HG03521 (cell line): Measurements from ENCODE around the gene GSX2.

ENCODE experiments used
- ATAC-seq: cut with Tn5 transposase; IDR thresholded peaks from one replicate; pipeline ENCODE4 v1.9.1; 2021; ENCODE audit warnings: mild to moderate bottlenecking, moderate library complexity; ENCODE audit not compliant: unreplicated experiment

Gene GSX2

GRCh38 chr4:54076673-54077072 lies 23.3 kb upstream of the GSX2 start:
- ATAC-seq = no peak

- no peak for ATAC-seq
Measured at GRCh38 chr4:54077812-54078211, 22.2 kb upstream of the GSX2 start.

GRCh38 chr4:54082168-54082567 lies 17.8 kb upstream of the GSX2 start:
- no peak for ATAC-seq

DNA sequence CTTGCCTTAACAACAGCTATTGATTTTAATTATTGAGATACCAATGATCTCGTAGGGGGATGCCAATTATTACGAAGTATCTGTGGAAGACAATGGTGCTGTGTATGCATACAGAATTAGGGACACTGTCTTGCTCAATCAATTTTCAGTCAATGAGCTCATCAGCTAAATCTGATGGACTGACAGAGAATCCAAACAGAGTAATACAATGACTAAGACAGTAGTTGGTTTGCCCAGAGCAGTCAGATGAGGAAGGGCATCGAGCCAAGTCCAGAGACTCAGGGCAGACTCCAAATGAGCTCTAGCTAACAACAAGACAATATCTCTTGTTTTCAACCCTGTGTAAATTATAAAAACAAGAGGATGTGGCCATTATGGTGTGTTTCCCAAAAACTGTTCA lies 14.7 kb upstream of the GSX2 start:
- ATAC-seq = no peak

DNA sequence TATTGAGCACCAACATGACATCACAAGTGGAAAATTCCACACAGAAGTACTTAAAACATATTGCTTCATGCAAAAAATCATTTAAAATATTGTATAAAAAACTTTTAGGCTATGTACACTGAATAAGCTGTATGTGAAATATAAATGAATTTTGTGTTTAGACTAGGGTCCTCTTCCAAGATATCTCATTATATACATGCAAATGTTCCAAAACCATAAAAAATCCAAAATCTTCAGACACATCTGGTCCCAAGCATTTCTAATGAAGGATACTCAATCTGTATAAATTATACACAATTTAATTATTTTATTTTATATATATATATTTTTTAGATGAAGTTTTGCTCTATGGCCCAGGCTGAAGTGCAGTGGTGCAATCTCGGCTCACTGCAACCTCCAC lies 10.1 kb upstream of the GSX2 start:
- ATAC-seq = no peak

DNA sequence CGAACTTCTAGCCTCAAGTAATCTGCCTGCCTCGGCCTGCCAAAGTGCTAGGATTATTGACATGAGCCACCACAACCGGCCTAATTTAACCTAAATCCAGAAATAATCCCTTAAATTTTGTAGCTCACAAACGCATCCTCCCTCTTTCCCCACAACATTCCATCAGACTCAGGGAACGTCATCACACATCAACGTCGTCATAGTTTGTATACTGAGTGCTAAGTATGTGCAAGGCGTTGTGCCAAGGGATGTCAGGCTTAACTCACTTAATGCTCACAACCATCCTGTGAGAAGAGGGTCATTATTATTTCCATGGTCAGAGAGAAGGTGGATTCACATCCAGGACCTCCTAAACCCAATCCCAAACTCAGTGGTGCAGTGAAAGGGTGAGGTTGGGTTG lies 9.6 kb upstream of the GSX2 start:
- ATAC-seq = no peak

GRCh38 chr4:54090804-54091623 lies 8.9 kb upstream of the GSX2 start:
- peak; percentile 57 for ATAC-seq

GRCh38 chr4:54091637-54092404 lies 8.1 kb upstream of the GSX2 start:
- ATAC-seq = peak; percentile 65

GRCh38 chr4:54092405-54093323 lies 7.3 kb upstream of the GSX2 start:
- ATAC-seq = no peak

DNA sequence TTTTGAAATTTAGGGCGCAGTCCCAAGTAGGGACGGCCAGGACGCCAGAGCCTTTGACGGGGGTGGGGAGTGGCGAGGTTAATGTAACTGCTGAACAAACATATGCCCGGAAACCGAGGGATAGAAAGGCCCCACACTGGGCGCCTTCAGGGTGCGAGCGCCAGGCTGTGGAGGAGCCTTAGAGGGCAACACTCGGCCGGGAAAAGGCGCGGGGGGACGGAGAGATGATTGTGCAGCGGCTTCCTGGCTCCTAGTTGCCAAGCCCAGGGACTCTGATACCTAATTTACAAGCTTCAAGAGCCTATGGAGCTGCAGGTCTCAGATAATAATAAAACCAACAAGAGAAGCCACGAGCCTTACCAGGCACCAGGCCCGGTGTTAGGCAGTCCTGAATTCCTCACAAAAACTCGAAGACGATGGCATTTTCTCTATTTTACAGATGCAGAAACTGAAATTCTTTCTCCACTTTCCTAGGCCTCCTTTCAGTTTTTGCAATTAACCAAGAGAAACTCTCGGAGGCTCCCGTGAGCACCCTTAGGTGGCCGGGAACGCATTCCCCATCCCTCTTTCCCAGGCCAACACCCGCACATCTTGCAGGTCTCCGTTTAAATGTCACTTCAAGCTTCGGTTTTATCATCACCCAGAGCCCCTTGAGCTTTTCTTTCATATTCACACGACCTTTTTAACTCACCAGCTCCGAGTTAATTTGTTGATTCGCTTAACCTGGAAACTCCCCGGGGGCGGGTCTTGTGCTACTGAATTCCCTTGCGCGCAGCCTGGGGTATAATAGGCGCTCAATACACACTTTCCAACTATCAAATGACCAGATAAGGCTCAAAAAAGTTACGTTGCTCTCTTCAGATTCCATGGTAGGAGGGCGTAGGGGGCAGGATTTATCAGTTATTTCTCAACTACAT lies 6.4 kb upstream of the GSX2 start:
- no peak for ATAC-seq

DNA sequence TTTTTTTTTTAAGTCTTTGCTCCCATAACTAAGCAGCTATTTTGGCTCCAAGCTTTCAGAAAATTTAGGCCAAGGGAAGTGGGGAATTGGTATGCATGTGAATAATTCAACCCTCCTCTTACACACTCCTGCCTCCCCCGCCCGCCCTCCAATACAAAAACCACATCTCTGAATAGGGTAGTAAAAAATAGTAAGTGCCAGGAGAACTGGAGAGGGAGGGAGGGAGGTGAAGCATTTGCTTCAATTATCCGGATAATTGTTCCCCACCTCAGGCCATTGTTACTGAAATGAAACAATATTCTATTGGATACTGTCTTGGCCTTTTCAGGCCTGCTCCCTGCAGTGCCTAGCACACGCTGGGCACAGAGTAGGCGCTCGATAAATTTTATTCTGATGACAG lies 5.5 kb upstream of the GSX2 start:
- ATAC-seq = no peak

DNA sequence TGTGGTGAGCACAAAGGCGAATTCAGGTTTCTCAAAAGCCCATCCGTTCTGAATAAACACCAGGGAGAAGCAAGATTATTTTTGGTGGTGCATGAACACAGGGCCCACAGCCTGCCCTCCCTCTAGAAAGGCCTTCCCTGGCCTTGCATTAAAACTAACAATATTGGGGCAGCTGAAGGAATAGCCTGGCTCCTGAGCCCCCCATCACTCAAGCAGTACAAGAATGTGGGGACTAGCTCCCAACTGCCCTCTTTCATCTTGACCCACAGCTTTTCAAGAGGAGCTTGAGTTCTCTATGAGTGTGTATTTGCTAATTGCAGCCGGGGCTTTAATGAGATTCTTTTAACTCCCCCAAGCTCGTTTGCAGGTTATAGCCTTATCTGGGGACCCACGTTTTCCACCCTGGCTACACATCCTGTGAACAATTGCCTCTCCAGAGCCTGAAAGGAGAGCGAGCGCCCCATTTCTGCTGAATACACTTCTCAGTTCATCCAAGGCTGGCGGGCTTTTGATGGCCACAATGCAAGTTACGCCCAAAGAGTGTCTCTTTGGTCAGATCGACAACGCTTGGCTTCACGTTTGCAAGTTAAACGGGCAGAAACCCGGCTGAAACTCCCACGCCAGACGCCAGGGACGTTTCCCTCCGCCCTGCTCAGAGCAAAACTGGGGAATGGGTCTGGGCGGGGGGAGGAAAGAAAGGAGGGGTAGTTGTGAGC lies 4.7 kb upstream of the GSX2 start:
- ATAC-seq = no peak

DNA sequence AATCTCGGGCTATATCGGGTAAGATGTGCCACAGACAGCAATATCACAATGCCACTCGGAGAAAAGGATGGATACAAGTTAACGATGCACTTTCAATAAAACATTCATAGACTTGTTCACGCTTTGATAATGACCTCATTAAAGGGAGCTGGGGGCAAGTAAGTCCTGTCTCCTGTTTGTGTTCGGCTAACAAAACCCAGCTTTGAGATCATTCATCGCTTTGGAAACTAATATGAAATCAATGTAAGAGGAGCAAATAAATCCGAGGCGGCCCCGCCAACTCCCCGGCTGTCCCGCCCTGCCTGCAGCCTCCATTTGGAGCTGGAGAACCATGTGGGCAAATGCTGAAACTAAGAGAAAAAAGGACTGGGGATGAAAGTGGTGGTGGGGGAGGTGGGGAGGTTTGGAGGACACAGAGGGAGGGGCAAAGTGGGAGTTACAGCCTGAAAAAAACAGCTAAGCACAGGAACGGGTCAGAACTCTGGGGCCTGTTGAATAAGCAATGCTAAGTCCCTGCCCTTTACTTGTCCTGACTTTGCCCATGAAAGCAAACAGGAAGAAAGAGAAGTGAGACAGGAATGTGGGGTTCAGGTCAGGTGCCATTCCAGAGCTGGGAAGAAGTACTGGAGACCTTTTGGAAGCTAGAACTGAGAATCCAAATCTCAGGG lies 3.5 kb upstream of the GSX2 start:
- ATAC-seq = no peak

GRCh38 chr4:54097152-54097551 lies 2.8 kb upstream of the GSX2 start:
- no peak for ATAC-seq

- ATAC-seq = no peak
Measured at GRCh38 chr4:54098375-54098774, 1.6 kb upstream of the GSX2 start.

DNA sequence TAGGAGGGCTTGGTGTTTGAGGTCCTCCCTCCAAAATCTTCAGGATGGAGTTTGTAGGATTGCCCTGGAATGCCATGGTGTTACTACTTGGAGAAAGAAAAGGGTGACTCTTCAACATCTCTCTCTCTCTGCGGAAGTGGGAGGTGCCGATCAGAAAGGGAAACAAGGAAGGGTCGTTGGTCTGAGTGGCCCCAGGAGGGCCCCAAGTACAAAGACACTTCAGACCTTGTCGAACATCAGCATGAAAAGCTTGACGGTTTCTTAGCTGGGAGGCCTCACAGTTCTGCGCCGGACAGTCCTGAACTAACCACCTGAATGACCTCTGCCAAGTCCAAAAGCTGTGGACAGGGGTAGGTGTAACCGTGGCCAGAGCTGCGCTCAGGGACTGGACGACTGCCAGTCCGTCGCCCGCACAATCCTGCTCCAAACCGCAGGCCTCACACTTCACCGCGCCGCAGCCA lies 646 bp upstream of the GSX2 start:
- no peak for ATAC-seq

DNA sequence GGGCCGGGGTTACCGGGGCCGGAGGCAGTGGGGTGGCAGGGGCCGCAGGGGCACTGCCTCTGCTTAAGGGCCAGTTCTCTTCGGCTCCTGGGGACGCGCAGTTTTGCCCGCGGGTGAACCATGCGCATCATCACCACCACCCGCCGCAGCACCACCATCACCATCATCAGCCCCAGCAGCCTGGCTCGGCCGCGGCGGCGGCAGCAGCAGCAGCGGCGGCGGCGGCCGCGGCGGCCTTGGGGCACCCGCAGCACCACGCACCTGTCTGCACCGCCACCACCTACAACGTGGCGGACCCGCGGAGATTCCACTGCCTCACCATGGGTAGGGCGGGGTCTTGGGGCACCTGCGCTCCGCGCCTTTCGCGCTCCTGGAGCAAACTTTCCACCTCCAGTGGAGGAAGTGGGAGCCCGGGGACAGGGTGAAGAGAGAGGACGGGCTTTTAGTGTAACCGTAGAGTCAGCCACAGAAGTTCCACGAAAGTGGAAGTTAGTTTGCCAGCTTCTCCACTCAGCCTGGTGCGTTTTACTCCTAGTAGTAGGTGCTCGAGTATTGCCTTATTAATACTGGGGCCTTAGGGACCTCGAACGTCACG lies 729 bp downstream of the GSX2 start:
- no peak for ATAC-seq

GRCh38 chr4:54101190-54102041 lies 1.5 kb downstream of the GSX2 start:
- no peak for ATAC-seq
